BJ (cell line): ENCODE measurements around the gene ZFAND6. TPM values are rescaled to one million over a fixed set of nuclear protein-coding genes. Genes with fewer than 3 reads are reported as not detected.
"Not testable (repeated sequence)": the region's sequence is repeated elsewhere in the genome, so short reads cannot be mapped to it uniquely, and the experiment has no call there.

ENCODE experiments used
- CTCF ChIA-PET: fragments of 350-600 bp; formaldehyde crosslinking; extraction: SDS; loops from one replicate; lab custom pipeline; 2021; ENCODE audit warnings: antibody characterized with exemption, inconsistent platforms; lab: Yijun Ruan, JAX
- POLR2A ChIA-PET: fragments of 300-600 bp; sonication (Branson Sonifier 250); formaldehyde crosslinking; extraction: SDS; loops from one replicate; lab custom pipeline; 2021; ENCODE audit warnings: antibody characterized with exemption; lab: Charles Lee
- DNase-seq: peaks from one replicate; pipeline ENCODE4 v3.0.0-alpha.2; 2011; ENCODE audit warnings: low read depth
- H3K27me3 ChIP-seq: 2 replicates; pipeline ENCODE4 v1.6.0; 2011; ENCODE audit warnings: low read length; ENCODE audit not compliant: control insufficient read depth, insufficient read depth
- H3K36me3 ChIP-seq: 2 replicates; pipeline ENCODE4 v1.5.1; 2011; ENCODE audit warnings: low read length; ENCODE audit not compliant: control insufficient read depth, insufficient read depth
- H3K4me3 ChIP-seq: 2 replicates; pipeline ENCODE4 v1.5.1; 2011; ENCODE audit warnings: low read depth, mild to moderate bottlenecking, control low read depth, low read length
- CTCF ChIP-seq: IDR thresholded peaks from 2 replicates; pipeline ENCODE4 v1.5.1; 2011; ENCODE audit warnings: low read depth, mild to moderate bottlenecking, control low read depth, inconsistent platforms, low read length, moderate library complexity; ENCODE audit not compliant: insufficient read depth
- polyA plus RNA-seq: library from polyadenylated mRNA; depleted of rRNA; stranded (reverse); fragments of >200 nt; gene quantifications from 2 replicates; pipeline ENCODE4 v1.2.3, GENCODE V29; 2011

The ZFAND6 gene
- polyA plus RNA-seq, 1 experiment = 108 TPM

- no peak for DNase-seq
- POLR2A ChIA-PET = no interaction called here
Measured at GRCh38 chr15:80098341-80098740, 38.9 kb downstream of the ZFAND6 start.

GRCh38 chr15:80099241-80099640 lies 39.8 kb downstream of the ZFAND6 start:
- H3K4me3 ChIP-seq = no peak overlapping the region
- ChIA-PET CTCF (no interaction called here), POLR2A (no interaction called here)
- DNase-seq = no peak
- no peaks in the 10 kb centered on the region for H3K36me3 ChIP-seq
- no peak for TF ChIP-seq CTCF
- no peaks in the 10 kb centered on the region for H3K27me3 ChIP-seq

More at GRCh38 chr15:80098341-80098740, 38.9 kb downstream of the ZFAND6 start:
- CTCF ChIA-PET = interaction anchor here (0.6 to 1.1 kb wide), 2 partner anchors 10 to 777 kb away, joined by 3 to 4 read pairs; no protein-coding TSS in a partner anchor
- no peaks in the 10 kb centered on the region for H3K36me3 ChIP-seq
- TF ChIP-seq CTCF = no peak
- H3K27me3 ChIP-seq = no peaks in the 10 kb centered on the region
- H3K4me3 ChIP-seq = no peak overlapping the region

GRCh38 chr15:80099662-80100061 lies 40.2 kb downstream of the ZFAND6 start:
- DNase-seq, POLR2A ChIA-PET, CTCF ChIA-PET: not testable (repeated sequence)

GRCh38 chr15:80100247-80100646 lies 40.8 kb downstream of the ZFAND6 start:
- no peak for TF ChIP-seq CTCF
- no peak for DNase-seq
- ChIA-PET CTCF (no interaction called here), POLR2A (no interaction called here)
- no peak overlapping the region for H3K4me3 ChIP-seq
- H3K27me3 ChIP-seq = no peaks in the 10 kb centered on the region
- no peaks in the 10 kb centered on the region for H3K36me3 ChIP-seq

More at GRCh38 chr15:80099662-80100061, 40.2 kb downstream of the ZFAND6 start:
- H3K27me3 ChIP-seq, H3K36me3 ChIP-seq, H3K4me3 ChIP-seq: not testable (repeated sequence)

- no peak for TF ChIP-seq CTCF
- DNase-seq = no peak
- Histone ChIP-seq H3K27me3 (no peaks in the 10 kb centered on the region), H3K4me3 (no peak overlapping the region), H3K36me3 (no peaks in the 10 kb centered on the region)
- ChIA-PET POLR2A (no interaction called here), CTCF (interaction anchor here (1.3 to 1.7 kb wide), 2 partner anchors 18 to 22 kb away, joined by 3 to 4 read pairs; no protein-coding TSS in a partner anchor)
Measured at GRCh38 chr15:80105193-80105592, 45.7 kb downstream of the ZFAND6 start.

- Histone ChIP-seq H3K27me3 (no peaks in the 10 kb centered on the region), H3K4me3 (no peak overlapping the region), H3K36me3 (no peaks in the 10 kb centered on the region)
- DNase-seq = peak; percentile 52
- CTCF ChIA-PET = interaction anchor here (1.3 to 1.7 kb wide), 2 partner anchors 18 to 21 kb away, joined by 3 to 4 read pairs; no protein-coding TSS in a partner anchor
- no peak for TF ChIP-seq CTCF
- POLR2A ChIA-PET = no interaction called here
Measured at GRCh38 chr15:80105595-80105994, 46.1 kb downstream of the ZFAND6 start.
